ENCODE data around the gene ATXN2L. TPM values are rescaled to one million over a fixed set of nuclear protein-coding genes. Genes with fewer than 3 reads are reported as not detected.
"Not testable (repeated sequence)": the region's sequence is repeated elsewhere in the genome, so short reads cannot be mapped to it uniquely, and the experiment has no call there.

Gene ATXN2L
- total and polyA plus RNA-seq, 2 of the 13 experiments (the other 11 are each of a cell fraction or from before 2014, with no cell fraction given) = 40.8 to 55.1 TPM

- H3K9me3 ChIP-seq (ENCODE audit: low read length); FAIRE-seq; H3K4me2 ChIP-seq (ENCODE audit: low read depth, low read length); H4K20me1 ChIP-seq (ENCODE audit: insufficient read depth, low read length); ATAC-seq; DNase-seq (ENCODE audit: low spot score); H3K27ac ChIP-seq (ENCODE audit: extremely low read length, insufficient read depth, low read length); CTCF ChIA-PET (ENCODE audit: low intra/inter-chr PET ratio, low total read pairs); H3K27me3 ChIP-seq (ENCODE audit: control insufficient read depth in 1 of 2, insufficient read depth in 2 of 2, low read length in 2 of 2); BruUV-seq (replicated peaks); H3K4me3 ChIP-seq (replicated peaks in 1 of 3; ENCODE audit: insufficient read depth in 1 of 3, low read depth in 2 of 3, low read length in 3 of 3); H2AFZ ChIP-seq (ENCODE audit: low read length); intact Hi-C loops (cut with micrococcal nuclease; ENCODE audit: unreplicated experiment); H3K9ac ChIP-seq (ENCODE audit: insufficient read depth, low read depth, low read length): not testable (repeated sequence)
- POLR2A ChIA-PET = interaction anchor here (6.9 kb wide), 1 partner anchor 46 kb away, joined by 85 read pairs; the partner anchor contains the start of gene ATXN2L
- in situ Hi-C loops (cut with HindIII; ENCODE audit: extremely low pct_ligation_motif_present, low pct_unique_long_range_greater_than_20kb) = loop anchor here (5.0 kb wide), 1 partner anchor 70 kb away; no protein-coding TSS in a partner anchor
- peaks cover 39 to 52% of the 10 kb centered on the region in 2 experiments for H3K36me3 ChIP-seq (replicated peaks in 1 of 2; ENCODE audit: control insufficient read depth in 1 of 2, insufficient read depth in 2 of 2, low read length in 2 of 2)
- H3K4me1 ChIP-seq (ENCODE audit: insufficient read depth, low read length) = peaks cover 28% of the 10 kb centered on the region
- H3K79me2 ChIP-seq (ENCODE audit: insufficient read depth, low read length) = peaks cover 32% of the 10 kb centered on the region
- WGBS (ENCODE audit: low lambda C conversion rate) = 95% methylated on average over 9 of the region's 9 CpGs
These were observed 44.8 kb downstream of the ATXN2L start for GRCh38 chr16:28867646-28868045.

- in situ Hi-C loops (cut with HindIII; ENCODE audit: extremely low pct_ligation_motif_present, low pct_unique_long_range_greater_than_20kb) = loop anchor here (5.0 kb wide), 1 partner anchor 68 kb away; no protein-coding TSS in a partner anchor
- Histone ChIP-seq H3K27ac (ENCODE audit: extremely low read length, insufficient read depth, low read length) (no peak overlapping the region), H3K79me2 (ENCODE audit: insufficient read depth, low read length) (peaks cover 26% of the 10 kb centered on the region), H4K20me1 (ENCODE audit: insufficient read depth, low read length) (no peaks in the 10 kb centered on the region), H3K27me3 (ENCODE audit: control insufficient read depth in 1 of 2, insufficient read depth in 2 of 2, low read length in 2 of 2) (no peaks in the 10 kb centered on the region; a peak in 1 of 5 replicates), H3K4me3 (replicated peaks in 1 of 3; ENCODE audit: insufficient read depth in 1 of 3, low read depth in 2 of 3, low read length in 3 of 3) (no peak overlapping the region), H3K36me3 (replicated peaks in 1 of 2; ENCODE audit: control insufficient read depth in 1 of 2, insufficient read depth in 2 of 2, low read length in 2 of 2) (peaks cover 46 to 66% of the 10 kb centered on the region in 2 experiments), H3K9me3 (ENCODE audit: low read length) (no peaks in the 10 kb centered on the region), H3K4me2 (ENCODE audit: low read depth, low read length) (no peak overlapping the region), H3K9ac (ENCODE audit: insufficient read depth, low read depth, low read length) (no peak overlapping the region), H2AFZ (ENCODE audit: low read length) (no peak overlapping the region), H3K4me1 (ENCODE audit: insufficient read depth, low read length) (peaks cover 23% of the 10 kb centered on the region)
- POLR2A ChIA-PET = no interaction called here
- BruUV-seq (replicated peaks) = no TSS peak
- ATAC-seq (no peak), FAIRE-seq (no peak), DNase-seq (ENCODE audit: low spot score) (no peak)
- TF ChIP-seq ZNF687 (CRISPR knock-in tag; IDR thresholded peaks at IDR 0.05) (0 out of 2 replicates have a peak, but pooled peaks have one; percentile 11), GATAD2A (CRISPR knock-in tag; IDR thresholded peaks at IDR 0.05) (no peak)
- CTCF ChIA-PET (ENCODE audit: low intra/inter-chr PET ratio, low total read pairs) = no interaction called here
- WGBS (ENCODE audit: low lambda C conversion rate) = 97% methylated on average over 11 of the region's 11 CpGs
- intact Hi-C loops (cut with micrococcal nuclease; ENCODE audit: unreplicated experiment) = no loop called here
These were observed 46.4 kb downstream of the ATXN2L start for GRCh38 chr16:28869201-28869600.
